GM21367 (cell line): ENCODE data around the gene TSPAN4.

Experiments used
- ATAC-seq: cut with Tn5 transposase; IDR thresholded peaks from one replicate; pipeline ENCODE4 v1.9.1; 2021; ENCODE audit not compliant: unreplicated experiment

Gene TSPAN4

GRCh38 chr11:883527-883926 is 40.9 kb downstream of the TSPAN4 start:
- no peak for ATAC-seq

- ATAC-seq, result no peak
These were observed 42.0 kb downstream of the TSPAN4 start for GRCh38 chr11:884578-885070.

GRCh38 chr11:886568-886967 is 43.9 kb downstream of the TSPAN4 start:
- no peak for ATAC-seq

- no peak for ATAC-seq
These were observed 44.9 kb downstream of the TSPAN4 start for GRCh38 chr11:887589-887988.

GRCh38 chr11:888310-889212 is 45.9 kb downstream of the TSPAN4 start:
- ATAC-seq, result no peak

GRCh38 chr11:889257-889656 is 46.6 kb downstream of the TSPAN4 start:
- no peak for ATAC-seq

- ATAC-seq, result no peak
These were observed 47.2 kb downstream of the TSPAN4 start for GRCh38 chr11:889687-890475.

- ATAC-seq, result no peak
These were observed 48.3 kb downstream of the TSPAN4 start for GRCh38 chr11:890794-891540.

- no peak for ATAC-seq
These were observed 50.5 kb downstream of the TSPAN4 start for GRCh38 chr11:893008-893654.

GRCh38 chr11:894575-895201 is 52.0 kb downstream of the TSPAN4 start:
- no peak for ATAC-seq

GRCh38 chr11:895331-896110 is 52.9 kb downstream of the TSPAN4 start:
- ATAC-seq, result no peak

- no peak for ATAC-seq
These were observed 54.8 kb downstream of the TSPAN4 start for GRCh38 chr11:897253-898142.

- no peak for ATAC-seq
These were observed 55.5 kb downstream of the TSPAN4 start for GRCh38 chr11:898143-898511.

GRCh38 chr11:898540-899190 is 56.0 kb downstream of the TSPAN4 start:
- no peak for ATAC-seq

GRCh38 chr11:899724-900123 is 57.1 kb downstream of the TSPAN4 start:
- no peak for ATAC-seq

- no peak for ATAC-seq
These were observed 57.9 kb downstream of the TSPAN4 start for GRCh38 chr11:900545-900944.

GRCh38 chr11:901452-902061 is 58.9 kb downstream of the TSPAN4 start:
- ATAC-seq, result no peak

- no peak for ATAC-seq
These were observed 61.7 kb downstream of the TSPAN4 start for GRCh38 chr11:904380-904779.
